22Rv1 (cell line): ENCODE data around the gene IL3.

Source experiments
- ZFX ChIP-seq: fragments of 450-650 bp; IDR thresholded peaks from 2 replicates; pipeline ENCODE4 v1.6.1; 2017; ENCODE audit warnings: antibody characterized with exemption, borderline replicate concordance
- TF ChIP-seq, protein P1 (sequence below): fragments of 450-650 bp; IDR thresholded peaks from 2 replicates; pipeline ENCODE4 v1.5.1; 2017; ENCODE audit warnings: mild to moderate bottlenecking

DNA sequence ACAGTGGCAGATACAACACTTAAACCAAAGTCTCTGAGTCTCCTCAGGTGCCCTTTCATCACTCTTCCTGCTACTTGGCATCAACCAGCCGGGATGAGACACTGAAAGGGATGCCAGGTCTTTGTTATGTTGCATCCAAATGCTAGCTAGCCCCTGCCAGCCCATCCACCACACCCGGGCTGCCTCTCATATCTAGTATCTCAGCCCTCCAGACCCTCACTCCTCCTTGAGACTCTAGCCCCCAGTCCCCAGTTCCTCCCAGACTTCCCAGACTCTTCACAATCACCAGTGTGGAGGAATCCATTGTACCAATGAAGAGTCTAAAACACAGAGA, 34.6 kb downstream of the IL3 start:
- TF ChIP-seq, protein P1, sequence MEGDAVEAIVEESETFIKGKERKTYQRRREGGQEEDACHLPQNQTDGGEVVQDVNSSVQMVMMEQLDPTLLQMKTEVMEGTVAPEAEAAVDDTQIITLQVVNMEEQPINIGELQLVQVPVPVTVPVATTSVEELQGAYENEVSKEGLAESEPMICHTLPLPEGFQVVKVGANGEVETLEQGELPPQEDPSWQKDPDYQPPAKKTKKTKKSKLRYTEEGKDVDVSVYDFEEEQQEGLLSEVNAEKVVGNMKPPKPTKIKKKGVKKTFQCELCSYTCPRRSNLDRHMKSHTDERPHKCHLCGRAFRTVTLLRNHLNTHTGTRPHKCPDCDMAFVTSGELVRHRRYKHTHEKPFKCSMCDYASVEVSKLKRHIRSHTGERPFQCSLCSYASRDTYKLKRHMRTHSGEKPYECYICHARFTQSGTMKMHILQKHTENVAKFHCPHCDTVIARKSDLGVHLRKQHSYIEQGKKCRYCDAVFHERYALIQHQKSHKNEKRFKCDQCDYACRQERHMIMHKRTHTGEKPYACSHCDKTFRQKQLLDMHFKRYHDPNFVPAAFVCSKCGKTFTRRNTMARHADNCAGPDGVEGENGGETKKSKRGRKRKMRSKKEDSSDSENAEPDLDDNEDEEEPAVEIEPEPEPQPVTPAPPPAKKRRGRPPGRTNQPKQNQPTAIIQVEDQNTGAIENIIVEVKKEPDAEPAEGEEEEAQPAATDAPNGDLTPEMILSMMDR, result no peak
- no peak for TF ChIP-seq ZFX
